ENCODE data around the gene RFC3. TPM values are rescaled to one million over a fixed set of nuclear protein-coding genes. Genes with fewer than 3 reads are reported as not detected.

Gene RFC3
- total RNA-seq, 1 donor from 2014 or later: 5.0 TPM

DNA sequence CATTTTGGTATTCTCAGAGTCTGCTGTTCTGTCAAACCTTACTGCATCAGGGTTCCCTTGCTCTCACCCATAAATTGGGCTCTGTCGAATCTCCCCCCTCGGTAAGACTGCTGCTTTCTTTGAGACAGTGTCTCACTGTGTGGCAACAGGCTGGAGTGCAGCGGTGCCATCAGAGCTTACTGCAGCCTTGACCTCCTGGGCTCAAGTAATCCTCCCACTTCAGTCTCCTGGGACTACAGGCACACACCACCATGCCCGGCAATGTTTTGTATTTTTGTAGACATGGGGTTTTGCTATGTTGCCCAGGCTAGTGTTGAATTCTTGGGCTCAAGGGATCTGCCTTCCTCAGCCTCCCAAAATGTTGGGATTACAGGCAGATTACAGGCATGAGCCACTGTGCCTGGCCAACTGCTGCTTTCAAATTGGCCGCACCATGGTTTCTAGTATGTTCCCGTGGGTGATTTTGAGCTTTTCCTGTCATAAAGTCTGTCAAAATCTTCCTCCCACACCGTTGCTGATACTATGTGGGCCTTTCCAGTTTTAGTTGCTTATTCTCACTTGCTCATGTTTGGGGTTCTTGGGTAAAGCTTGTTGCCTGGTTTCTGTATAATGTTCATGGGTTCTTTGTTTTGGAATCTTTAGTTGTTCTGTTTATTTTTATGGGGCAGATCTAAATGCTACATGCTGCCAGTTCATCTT, 10.6 kb downstream of the RFC3 start:
- DNase-seq (ENCODE audit: low spot score): no peak
- TF ChIP-seq, protein P1, sequence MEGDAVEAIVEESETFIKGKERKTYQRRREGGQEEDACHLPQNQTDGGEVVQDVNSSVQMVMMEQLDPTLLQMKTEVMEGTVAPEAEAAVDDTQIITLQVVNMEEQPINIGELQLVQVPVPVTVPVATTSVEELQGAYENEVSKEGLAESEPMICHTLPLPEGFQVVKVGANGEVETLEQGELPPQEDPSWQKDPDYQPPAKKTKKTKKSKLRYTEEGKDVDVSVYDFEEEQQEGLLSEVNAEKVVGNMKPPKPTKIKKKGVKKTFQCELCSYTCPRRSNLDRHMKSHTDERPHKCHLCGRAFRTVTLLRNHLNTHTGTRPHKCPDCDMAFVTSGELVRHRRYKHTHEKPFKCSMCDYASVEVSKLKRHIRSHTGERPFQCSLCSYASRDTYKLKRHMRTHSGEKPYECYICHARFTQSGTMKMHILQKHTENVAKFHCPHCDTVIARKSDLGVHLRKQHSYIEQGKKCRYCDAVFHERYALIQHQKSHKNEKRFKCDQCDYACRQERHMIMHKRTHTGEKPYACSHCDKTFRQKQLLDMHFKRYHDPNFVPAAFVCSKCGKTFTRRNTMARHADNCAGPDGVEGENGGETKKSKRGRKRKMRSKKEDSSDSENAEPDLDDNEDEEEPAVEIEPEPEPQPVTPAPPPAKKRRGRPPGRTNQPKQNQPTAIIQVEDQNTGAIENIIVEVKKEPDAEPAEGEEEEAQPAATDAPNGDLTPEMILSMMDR (IDR thresholded peaks at IDR 0.05): no peak
- no peak overlapping the region for H3K27ac Mint-ChIP-seq (ENCODE audit: unreplicated experiment)
- H3K4me1 Mint-ChIP-seq (ENCODE audit: low read depth): no peaks in the 10 kb centered on the region
- peaks cover 4% of the 10 kb centered on the region for H3K36me3 Mint-ChIP-seq (ENCODE audit: low read depth)
- H3K4me3 Mint-ChIP-seq (ENCODE audit: unreplicated experiment): no peak overlapping the region
- H3K9me3 Mint-ChIP-seq (ENCODE audit: low read depth): no peaks in the 10 kb centered on the region
- no peaks in the 10 kb centered on the region for H3K27me3 Mint-ChIP-seq (ENCODE audit: low read depth)

DNA sequence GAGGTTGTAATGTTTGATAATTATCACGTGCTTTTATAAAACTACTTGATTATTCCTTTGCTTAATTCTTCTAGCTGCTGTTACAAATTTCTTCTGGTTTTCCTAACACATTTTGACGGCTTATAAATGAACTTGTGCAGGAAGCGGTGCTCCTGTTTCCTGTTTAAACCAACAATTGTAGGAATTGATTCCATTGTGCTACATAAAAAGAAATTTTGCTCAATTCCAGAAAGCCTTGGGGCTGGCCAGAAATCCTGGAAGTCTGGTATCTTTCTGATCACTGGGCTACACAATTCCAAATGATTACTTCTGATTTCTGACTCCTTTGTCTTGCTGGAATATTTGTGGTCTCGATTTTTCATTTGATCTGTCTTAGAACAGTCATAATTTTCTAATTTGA, 14.9 kb downstream of the RFC3 start:
- Mint-ChIP-seq H3K27me3 (ENCODE audit: low read depth) (no peaks in the 10 kb centered on the region), H3K4me1 (ENCODE audit: low read depth) (no peaks in the 10 kb centered on the region), H3K9me3 (ENCODE audit: low read depth) (no peaks in the 10 kb centered on the region), H3K4me3 (ENCODE audit: unreplicated experiment) (no peak overlapping the region), H3K36me3 (ENCODE audit: low read depth) (peaks cover 10% of the 10 kb centered on the region), H3K27ac (ENCODE audit: unreplicated experiment) (no peak overlapping the region)
- TF ChIP-seq, protein P1 (IDR thresholded peaks at IDR 0.05): no peak
- no peak for DNase-seq (ENCODE audit: low spot score)

DNA sequence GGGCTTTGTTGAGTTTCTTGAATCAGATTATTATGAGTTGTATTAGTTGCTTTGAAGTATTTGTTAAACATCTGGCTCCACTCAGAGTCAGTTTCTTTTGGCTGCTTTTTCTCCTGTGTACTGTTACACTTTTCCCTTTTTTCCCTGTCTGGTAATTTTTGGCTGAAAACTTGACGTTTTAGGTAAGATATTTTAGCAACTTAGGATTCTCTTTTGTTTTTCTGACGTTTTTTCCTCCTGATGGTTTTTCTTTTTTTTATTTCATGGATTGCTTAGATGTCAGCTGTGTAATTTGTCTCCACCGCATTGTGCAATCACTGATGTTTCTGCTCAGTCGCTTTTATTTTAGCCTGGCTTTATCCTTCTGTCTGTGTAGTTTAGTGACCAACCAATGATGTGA, 20.7 kb downstream of the RFC3 start:
- DNase-seq (ENCODE audit: low spot score): no peak
- Mint-ChIP-seq H3K36me3 (ENCODE audit: low read depth) (peaks cover 7% of the 10 kb centered on the region), H3K27me3 (ENCODE audit: low read depth) (no peaks in the 10 kb centered on the region), H3K9me3 (ENCODE audit: low read depth) (no peaks in the 10 kb centered on the region), H3K4me3 (ENCODE audit: unreplicated experiment) (no peak overlapping the region), H3K27ac (ENCODE audit: unreplicated experiment) (no peak overlapping the region), H3K4me1 (ENCODE audit: low read depth) (no peaks in the 10 kb centered on the region)
- TF ChIP-seq, protein P1 (IDR thresholded peaks at IDR 0.05): no peak

DNA sequence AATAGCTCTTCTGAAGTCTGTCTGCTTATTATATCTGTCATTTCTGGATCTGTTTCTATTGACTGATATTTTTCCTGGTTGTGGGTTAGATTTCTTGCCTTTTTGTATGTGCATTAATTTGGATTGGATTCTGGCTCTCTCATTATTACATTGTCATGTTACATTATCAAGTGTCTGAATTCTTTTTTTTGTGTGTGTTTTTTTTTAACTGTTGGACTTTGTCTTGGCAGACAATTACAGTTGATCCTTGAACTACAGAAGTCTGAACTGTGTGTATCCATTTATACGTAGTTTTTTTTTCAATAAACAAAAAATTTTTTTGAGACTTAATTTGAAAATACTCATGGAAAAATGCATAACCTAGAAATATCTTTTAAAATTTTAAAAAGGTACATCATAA, 22.5 kb downstream of the RFC3 start:
- Mint-ChIP-seq H3K4me3 (ENCODE audit: unreplicated experiment) (no peak overlapping the region), H3K4me1 (ENCODE audit: low read depth) (no peaks in the 10 kb centered on the region), H3K36me3 (ENCODE audit: low read depth) (peaks cover 4% of the 10 kb centered on the region), H3K9me3 (ENCODE audit: low read depth) (no peaks in the 10 kb centered on the region), H3K27ac (ENCODE audit: unreplicated experiment) (no peak overlapping the region), H3K27me3 (ENCODE audit: low read depth) (no peaks in the 10 kb centered on the region)
- TF ChIP-seq, protein P1 (IDR thresholded peaks at IDR 0.05): no peak
- no peak for DNase-seq (ENCODE audit: low spot score)

DNA sequence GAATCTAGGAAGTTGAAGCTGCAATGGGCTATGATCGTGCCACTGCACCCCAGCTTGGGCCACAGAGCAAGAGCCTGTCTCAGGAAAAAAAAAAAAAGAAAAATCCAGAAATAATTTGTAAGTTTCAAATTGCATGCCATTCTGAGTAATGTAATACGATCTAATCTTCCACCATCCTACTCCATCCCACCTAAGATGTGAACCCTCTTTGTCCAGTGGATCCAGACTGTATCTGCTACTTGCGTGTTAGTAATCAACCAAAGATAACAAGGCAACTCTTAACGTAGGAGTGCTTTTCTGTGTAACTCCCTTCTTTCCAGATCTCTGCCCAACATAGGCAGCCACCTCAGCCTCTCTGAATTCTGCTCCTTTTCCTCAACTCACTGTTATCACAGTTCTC, 24.3 kb downstream of the RFC3 start:
- H3K27ac Mint-ChIP-seq (ENCODE audit: unreplicated experiment): no peak overlapping the region
- TF ChIP-seq, protein P1 (IDR thresholded peaks at IDR 0.05): no peak
- no peaks in the 10 kb centered on the region for H3K4me1 Mint-ChIP-seq (ENCODE audit: low read depth)
- no peaks in the 10 kb centered on the region for H3K9me3 Mint-ChIP-seq (ENCODE audit: low read depth)
- no peak for DNase-seq (ENCODE audit: low spot score)
- H3K4me3 Mint-ChIP-seq (ENCODE audit: unreplicated experiment): no peak overlapping the region
- peaks cover 2% of the 10 kb centered on the region for H3K36me3 Mint-ChIP-seq (ENCODE audit: low read depth)
- H3K27me3 Mint-ChIP-seq (ENCODE audit: low read depth): no peaks in the 10 kb centered on the region
